Liver (tissue), 9 donors: Measurements from ENCODE around the gene STX12. TPM values are rescaled to one million over a fixed set of nuclear protein-coding genes. Genes with fewer than 3 reads are reported as not detected.

ENCODE experiments used
- DNase-seq: peaks from one replicate; pipeline ENCODE4 v3.0.0-alpha.2; 2017; ENCODE audit warnings: low spot score
- H3K27ac ChIP-seq, 2 donors: one replicate each; pipeline ENCODE4 v1.7.0; 2013; ENCODE audit warnings: inconsistent platforms in 2 of 2, low read length in 2 of 2, control low read depth in 1 of 2, low read depth in 1 of 2, mild to moderate bottlenecking in 1 of 2
- H3K27me3 ChIP-seq, 4 donors: one replicate each; pipeline versions ENCODE4 v1.6.1 to v1.7.0; 2013; ENCODE audit warnings: low read length in 3 of 4, inconsistent platforms in 1 of 4, mild to moderate bottlenecking in 1 of 4, moderate library complexity in 1 of 4; ENCODE audit not compliant: control insufficient read depth in 4 of 4, insufficient read depth in 4 of 4
- H3K36me3 ChIP-seq, 4 donors: one replicate each; pipeline versions ENCODE4 v1.6.1 to v1.7.0; 2013; ENCODE audit warnings: low read length in 3 of 4, mild to moderate bottlenecking in 3 of 4, low read depth in 1 of 4, moderate library complexity in 1 of 4; ENCODE audit not compliant: control insufficient read depth in 4 of 4, insufficient read depth in 3 of 4
- H3K4me1 ChIP-seq, 4 donors: one replicate each; pipeline versions ENCODE4 v1.6.1 to v1.7.0; 2013; ENCODE audit warnings: low read length in 3 of 4, mild to moderate bottlenecking in 3 of 4, moderate library complexity in 1 of 4; ENCODE audit not compliant: control insufficient read depth in 4 of 4, insufficient read depth in 4 of 4
- H3K4me3 ChIP-seq, 3 donors: one replicate each; pipeline versions ENCODE4 v1.6.1 to v1.7.0; 2013; ENCODE audit warnings: low read length in 3 of 3, control low read depth in 1 of 3, low read depth in 1 of 3, mild to moderate bottlenecking in 1 of 3
- H3K9ac ChIP-seq, 2 donors: one replicate each; pipeline ENCODE4 v1.7.0; 2013; ENCODE audit warnings: low read length in 2 of 2, mild to moderate bottlenecking in 2 of 2, moderate library complexity in 2 of 2, control low read depth in 1 of 2, low read depth in 1 of 2
- H3K9me3 ChIP-seq, 4 donors: one replicate each; pipeline versions ENCODE4 v1.6.1 to v1.7.0; 2013; ENCODE audit warnings: low read length in 3 of 4; ENCODE audit not compliant: control insufficient read depth in 4 of 4
- ATF3 ChIP-seq: IDR thresholded peaks from 2 replicates; pipeline ENCODE4 v1.6.1; 2016; ENCODE audit warnings: antibody characterized with exemption
- FOXA1 ChIP-seq: IDR thresholded peaks from 2 replicates; pipeline ENCODE4 v1.6.1; 2016; ENCODE audit warnings: antibody characterized with exemption
- FOXA2 ChIP-seq: IDR thresholded peaks from 2 replicates; pipeline ENCODE4 v1.6.1; 2016; ENCODE audit warnings: antibody characterized with exemption
- GABPA ChIP-seq, 2 donors: IDR thresholded peaks in 1 of 2; conservative IDR thresholded peaks in 1 of 2; 2 replicates each; pipeline ENCODE4 v1.6.1; 2016; ENCODE audit warnings: antibody characterized with exemption in 2 of 2, mild to moderate bottlenecking in 1 of 2, moderate library complexity in 1 of 2
- HNF4A ChIP-seq, 2 donors: conservative IDR thresholded peaks; 2 replicates each; pipeline ENCODE4 v1.6.1; 2016; ENCODE audit warnings: antibody characterized with exemption in 2 of 2, mild to moderate bottlenecking in 2 of 2
- HNF4G ChIP-seq: IDR thresholded peaks from 2 replicates; pipeline ENCODE4 v1.6.1; 2016; ENCODE audit warnings: antibody characterized with exemption
- MAX ChIP-seq: IDR thresholded peaks from 2 replicates; pipeline ENCODE4 v1.6.1; 2016; ENCODE audit warnings: antibody characterized with exemption
- NR2F2 ChIP-seq: IDR thresholded peaks from 2 replicates; pipeline ENCODE4 v1.6.1; 2016; ENCODE audit warnings: antibody characterized with exemption
- RAD21 ChIP-seq, 2 donors: IDR thresholded peaks; 2 replicates each; pipeline ENCODE4 v1.6.1; 2016; ENCODE audit warnings: antibody characterized with exemption in 2 of 2, mild to moderate bottlenecking in 2 of 2
- RXRA ChIP-seq, 2 donors: IDR thresholded peaks; 2 replicates each; pipeline ENCODE4 v1.6.1; 2017 to 2018; ENCODE audit warnings: antibody characterized with exemption in 2 of 2, mild to moderate bottlenecking in 1 of 2
- SP1 ChIP-seq: IDR thresholded peaks from 2 replicates; pipeline ENCODE4 v1.6.1; 2018; ENCODE audit warnings: antibody characterized with exemption, mild to moderate bottlenecking
- TAF1 ChIP-seq: conservative IDR thresholded peaks from 2 replicates; pipeline ENCODE4 v1.6.1; 2016; ENCODE audit warnings: antibody characterized with exemption, mild to moderate bottlenecking
- YY1 ChIP-seq: IDR thresholded peaks from 2 replicates; pipeline ENCODE4 v1.6.1; 2016; ENCODE audit warnings: antibody characterized with exemption, mild to moderate bottlenecking
- ZBTB33 ChIP-seq: IDR thresholded peaks from 2 replicates; pipeline ENCODE4 v1.6.1; 2016; ENCODE audit warnings: antibody characterized with exemption
- WGBS: extraction: QIAGEN DNeasy Blood & Tissue Kit; methylation state at CpG from one replicate; pipeline ENCODE4 v1.1.7; 2013; 5-methylcytosine and 5-hydroxymethylcytosine counted together
- polyA plus RNA-seq, 2 donors: library from polyadenylated mRNA; stranded (reverse) in 1 of 2; unstranded in 1 of 2; fragments of 200-250 nt in 1 of 2; fragments of >200 nt in 1 of 2; fragmentation: Nextera tagmentation in 1 of 2; extraction: Ambion mirVana in 1 of 2; gene quantifications; one replicate each; pipeline versions ENCODE4 v1.2.1 to v1.2.3, GENCODE V29; 2013 to 2015
- total RNA-seq, 2 donors: library from RNA; depleted of rRNA; stranded (reverse); fragments of >200 nt; gene quantifications; one replicate each; pipeline ENCODE4 v1.2.3, GENCODE V29; 2014
- TF ChIP-seq, protein P1 (sequence below): fragments of 150-350 bp; IDR thresholded peaks from 2 replicates; pipeline ENCODE4 v1.5.1; 2017; ENCODE audit warnings: improper control_type of control experiment, low read depth, low read length; ENCODE audit not compliant: missing input control
- donor health status: healthy.
- donor health status: healthy.
- donor health status: healthy.
- donor health status: healthy.
- donor health status: healthy.

Gene STX12
- total and polyA plus RNA-seq, 4 donors = 10.0 to 23.3 (median 13.7) TPM

DNA sequence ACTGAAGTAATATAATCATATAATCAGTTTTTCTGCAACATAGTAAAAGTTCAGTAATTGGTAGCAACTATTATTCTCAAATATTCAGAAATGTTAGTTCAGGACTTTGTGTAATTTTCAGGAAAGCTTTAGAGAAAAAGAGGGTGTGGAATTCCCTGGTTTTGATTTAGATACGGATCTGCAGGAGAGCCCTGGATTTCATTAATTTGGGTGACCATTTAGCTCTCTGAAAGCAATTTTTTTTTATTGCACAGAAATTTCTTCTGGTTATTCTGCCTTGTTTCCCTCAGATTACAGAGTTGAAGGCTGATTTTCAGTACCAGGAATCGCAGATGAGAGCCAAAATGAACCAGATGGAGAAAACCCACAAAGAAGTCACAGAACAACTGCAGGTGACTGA lies 13.8 kb upstream of the STX12 start:
- Histone ChIP-seq H3K9ac (no peak overlapping the region), H3K4me3 (no peak overlapping the region), H3K36me3 (peaks cover 4 to 25% (median 12%) of the 10 kb centered on the region in 4 donors), H3K27ac (no peak overlapping the region), H3K9me3 (no peaks in the 10 kb centered on the region), H3K4me1 (peaks cover 3 to 9% (median 5%) of the 10 kb centered on the region in 4 donors), H3K27me3 (no peaks in the 10 kb centered on the region)
- WGBS = 97% methylated on average over 2 of the region's 2 CpGs
- DNase-seq = no peak
- TF ChIP-seq NR2F2 (no peak), YY1 (no peak), RXRA (IDR thresholded peaks at IDR 0.05) (no peak), HNF4A (conservative IDR thresholded peaks at IDR 0.05) (no peak)

GRCh38 chr1:27760426-27760825 lies 12.6 kb upstream of the STX12 start:
- Histone ChIP-seq H3K4me1 (peaks cover 1 to 6% (median 4%) of the 10 kb centered on the region in 4 donors), H3K27me3 (no peaks in the 10 kb centered on the region), H3K27ac (no peak overlapping the region), H3K9me3 (no peaks in the 10 kb centered on the region), H3K4me3 (no peak overlapping the region), H3K36me3 (peaks cover 4 to 25% (median 11%) of the 10 kb centered on the region in 4 donors), H3K9ac (no peak overlapping the region)
- TF ChIP-seq RAD21 (IDR thresholded peaks at IDR 0.05) (peak in 1 of 2 donors; percentile 12), SP1 (no peak), FOXA2 (no peak)
- no peak for DNase-seq
- 93% methylated on average over 3 of the region's 3 CpGs for WGBS

GRCh38 chr1:27762033-27762432 lies 11.0 kb upstream of the STX12 start:
- 91% methylated on average over 1 of the region's 1 CpG for WGBS
- Histone ChIP-seq H3K27ac (no peak overlapping the region), H3K9me3 (no peaks in the 10 kb centered on the region), H3K4me3 (no peak overlapping the region), H3K9ac (no peak overlapping the region), H3K27me3 (no peaks in the 10 kb centered on the region), H3K4me1 (no peaks in the 10 kb centered on the region), H3K36me3 (peaks cover 4 to 23% (median 11%) of the 10 kb centered on the region in 4 donors)
- DNase-seq = no peak
- TF ChIP-seq GABPA (IDR thresholded peaks at IDR 0.05 in 1 of 2, conservative IDR thresholded peaks at IDR 0.05 in 1 of 2) (no peak), ATF3 (no peak), HNF4A (conservative IDR thresholded peaks at IDR 0.05) (no peak), RXRA (IDR thresholded peaks at IDR 0.05) (no peak), FOXA2 (no peak), ZBTB33 (no peak), MAX (no peak), FOXA1 (no peak), TAF1 (no peak)

DNA sequence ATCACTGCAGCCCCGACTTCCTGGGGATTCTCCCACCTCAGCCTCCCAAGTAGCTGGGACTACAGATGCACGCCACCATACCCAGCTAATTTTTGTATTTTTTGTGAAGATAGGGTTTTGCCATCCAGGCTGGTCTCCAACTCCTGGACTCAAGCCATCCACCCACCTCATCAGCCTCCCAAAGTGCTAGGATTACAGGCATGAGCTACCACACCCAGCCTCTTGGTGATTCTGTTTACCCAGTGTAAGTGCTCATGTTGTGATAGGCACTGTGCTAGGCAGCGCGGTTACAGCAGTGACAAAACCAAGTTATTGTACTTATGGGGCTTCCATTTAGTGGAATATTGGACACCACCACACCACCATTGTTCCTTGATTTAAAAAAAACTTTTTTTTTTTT lies 9.7 kb upstream of the STX12 start:
- WGBS = 97% methylated on average over 4 of the region's 4 CpGs
- DNase-seq = no peak
- H3K9ac ChIP-seq = no peak overlapping the region
- H3K4me1 ChIP-seq = no peaks in the 10 kb centered on the region
- H3K9me3 ChIP-seq = no peaks in the 10 kb centered on the region
- no peak overlapping the region for H3K4me3 ChIP-seq
- H3K36me3 ChIP-seq = peaks cover 2 to 18% (median 8%) of the 10 kb centered on the region in 4 donors
- H3K27ac ChIP-seq = no peak overlapping the region
- no peaks in the 10 kb centered on the region for H3K27me3 ChIP-seq
- TF ChIP-seq HNF4G (no peak), ZBTB33 (no peak), GABPA (IDR thresholded peaks at IDR 0.05 in 1 of 2, conservative IDR thresholded peaks at IDR 0.05 in 1 of 2) (no peak), TAF1 (no peak), NR2F2 (no peak), MAX (no peak), RXRA (IDR thresholded peaks at IDR 0.05) (no peak), HNF4A (conservative IDR thresholded peaks at IDR 0.05) (no peak)
- TF ChIP-seq, protein P1, sequence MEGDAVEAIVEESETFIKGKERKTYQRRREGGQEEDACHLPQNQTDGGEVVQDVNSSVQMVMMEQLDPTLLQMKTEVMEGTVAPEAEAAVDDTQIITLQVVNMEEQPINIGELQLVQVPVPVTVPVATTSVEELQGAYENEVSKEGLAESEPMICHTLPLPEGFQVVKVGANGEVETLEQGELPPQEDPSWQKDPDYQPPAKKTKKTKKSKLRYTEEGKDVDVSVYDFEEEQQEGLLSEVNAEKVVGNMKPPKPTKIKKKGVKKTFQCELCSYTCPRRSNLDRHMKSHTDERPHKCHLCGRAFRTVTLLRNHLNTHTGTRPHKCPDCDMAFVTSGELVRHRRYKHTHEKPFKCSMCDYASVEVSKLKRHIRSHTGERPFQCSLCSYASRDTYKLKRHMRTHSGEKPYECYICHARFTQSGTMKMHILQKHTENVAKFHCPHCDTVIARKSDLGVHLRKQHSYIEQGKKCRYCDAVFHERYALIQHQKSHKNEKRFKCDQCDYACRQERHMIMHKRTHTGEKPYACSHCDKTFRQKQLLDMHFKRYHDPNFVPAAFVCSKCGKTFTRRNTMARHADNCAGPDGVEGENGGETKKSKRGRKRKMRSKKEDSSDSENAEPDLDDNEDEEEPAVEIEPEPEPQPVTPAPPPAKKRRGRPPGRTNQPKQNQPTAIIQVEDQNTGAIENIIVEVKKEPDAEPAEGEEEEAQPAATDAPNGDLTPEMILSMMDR = no peak
